Ectodermal cell (in vitro differentiated cells): ENCODE measurements around the gene SORCS2.

ENCODE experiments used
- H3K27ac ChIP-seq: 2 replicates; pipeline ENCODE4 v1.7.0; 2013; ENCODE audit warnings: mild to moderate bottlenecking, low read depth, low read length; ENCODE audit not compliant: insufficient read depth, poor library complexity, severe bottlenecking
- H3K27me3 ChIP-seq: 2 replicates; pipeline ENCODE4 v1.7.0; 2013; ENCODE audit warnings: mild to moderate bottlenecking, low read length; ENCODE audit not compliant: insufficient read depth, control insufficient read depth, poor library complexity, severe bottlenecking
- H3K36me3 ChIP-seq: one replicate; pipeline ENCODE4 v1.7.0; 2013; ENCODE audit warnings: low read length; ENCODE audit not compliant: control insufficient read depth, insufficient read depth
- H3K4me1 ChIP-seq: one replicate; pipeline ENCODE4 v1.7.0; 2013; ENCODE audit warnings: low read length; ENCODE audit not compliant: control insufficient read depth, insufficient read depth
- H3K4me3 ChIP-seq: 2 replicates; pipeline ENCODE4 v1.7.0; 2013; ENCODE audit warnings: low read depth, low read length, control low read depth; ENCODE audit not compliant: insufficient read depth
- H3K9me3 ChIP-seq: 2 replicates; pipeline ENCODE4 v1.7.0; 2013; ENCODE audit warnings: mild to moderate bottlenecking, low read length, moderate library complexity; ENCODE audit not compliant: control insufficient read depth
- WGBS, 2 experiments: methylation state at CpG; one replicate each; pipeline ENCODE4 v1.1.7; 2013; ENCODE audit warnings: missing lambda C conversion rate in 2 of 2; 5-methylcytosine and 5-hydroxymethylcytosine counted together

The SORCS2 gene

GRCh38 chr4:7704625-7705024 is 512.3 kb downstream of the SORCS2 start:
- Histone ChIP-seq H3K4me3 (no peak overlapping the region), H3K4me1 (peaks cover 23% of the 10 kb centered on the region), H3K36me3 (no peaks in the 10 kb centered on the region), H3K27me3 (no peaks in the 10 kb centered on the region), H3K27ac (no peak overlapping the region), H3K9me3 (no peaks in the 10 kb centered on the region)
- 85 to 88% methylated on average over 19 of the region's 19 CpGs for WGBS, 2 experiments

GRCh38 chr4:7705062-7705461 is 512.7 kb downstream of the SORCS2 start:
- Histone ChIP-seq H3K4me1 (peaks cover 27% of the 10 kb centered on the region), H3K27ac (no peak overlapping the region), H3K36me3 (no peaks in the 10 kb centered on the region), H3K9me3 (no peaks in the 10 kb centered on the region), H3K4me3 (no peak overlapping the region), H3K27me3 (no peaks in the 10 kb centered on the region)
- WGBS, 2 experiments = 82% methylated on average over 8 of the region's 8 CpGs

- Histone ChIP-seq H3K4me3 (no peak overlapping the region), H3K9me3 (no peaks in the 10 kb centered on the region), H3K36me3 (no peaks in the 10 kb centered on the region), H3K4me1 (peaks cover 29% of the 10 kb centered on the region), H3K27ac (no peak overlapping the region), H3K27me3 (no peaks in the 10 kb centered on the region)
- 77% methylated on average over 7 of the region's 7 CpGs for WGBS, 2 experiments
These were observed 513.3 kb downstream of the SORCS2 start for GRCh38 chr4:7705593-7705992.

- Histone ChIP-seq H3K27ac (no peak overlapping the region), H3K9me3 (no peaks in the 10 kb centered on the region), H3K27me3 (no peaks in the 10 kb centered on the region), H3K4me3 (no peak overlapping the region), H3K36me3 (no peaks in the 10 kb centered on the region), H3K4me1 (peaks cover 21% of the 10 kb centered on the region)
- WGBS, 2 experiments = 81 to 82% methylated on average over 17 of the region's 17 CpGs
These were observed 515.9 kb downstream of the SORCS2 start for GRCh38 chr4:7708238-7708637.

GRCh38 chr4:7708981-7709380 is 516.6 kb downstream of the SORCS2 start:
- H3K4me3 ChIP-seq = no peak overlapping the region
- WGBS, 2 experiments = 64 to 67% methylated on average over 15 of the region's 15 CpGs
- H3K9me3 ChIP-seq = no peaks in the 10 kb centered on the region
- H3K36me3 ChIP-seq = no peaks in the 10 kb centered on the region
- no peak overlapping the region for H3K27ac ChIP-seq
- no peaks in the 10 kb centered on the region for H3K27me3 ChIP-seq
- peaks cover 21% of the 10 kb centered on the region for H3K4me1 ChIP-seq

GRCh38 chr4:7709431-7709830 is 517.1 kb downstream of the SORCS2 start:
- H3K4me3 ChIP-seq = no peak overlapping the region
- no peaks in the 10 kb centered on the region for H3K27me3 ChIP-seq
- 68 to 71% methylated on average over 6 of the region's 6 CpGs for WGBS, 2 experiments
- no peaks in the 10 kb centered on the region for H3K9me3 ChIP-seq
- no peaks in the 10 kb centered on the region for H3K36me3 ChIP-seq
- H3K4me1 ChIP-seq = peaks cover 21% of the 10 kb centered on the region
- no peak overlapping the region for H3K27ac ChIP-seq

GRCh38 chr4:7710126-7710525 is 517.8 kb downstream of the SORCS2 start:
- WGBS, 2 experiments = 90 to 91% methylated on average over 11 of the region's 11 CpGs
- H3K9me3 ChIP-seq = no peaks in the 10 kb centered on the region
- peaks cover 21% of the 10 kb centered on the region for H3K4me1 ChIP-seq
- no peaks in the 10 kb centered on the region for H3K36me3 ChIP-seq
- no peaks in the 10 kb centered on the region for H3K27me3 ChIP-seq
- H3K27ac ChIP-seq = no peak overlapping the region
- no peak overlapping the region for H3K4me3 ChIP-seq

- H3K4me3 ChIP-seq = no peak overlapping the region
- no peak overlapping the region for H3K27ac ChIP-seq
- no peaks in the 10 kb centered on the region for H3K9me3 ChIP-seq
- 85 to 87% methylated on average over 21 of the region's 21 CpGs for WGBS, 2 experiments
- H3K27me3 ChIP-seq = no peaks in the 10 kb centered on the region
- H3K4me1 ChIP-seq = peaks cover 21% of the 10 kb centered on the region
- no peaks in the 10 kb centered on the region for H3K36me3 ChIP-seq
These were observed 518.4 kb downstream of the SORCS2 start for GRCh38 chr4:7710576-7711306.

GRCh38 chr4:7711307-7711963 is 519.1 kb downstream of the SORCS2 start:
- Histone ChIP-seq H3K4me1 (peaks cover 21% of the 10 kb centered on the region), H3K36me3 (no peaks in the 10 kb centered on the region), H3K4me3 (no peak overlapping the region), H3K27ac (no peak overlapping the region), H3K27me3 (no peaks in the 10 kb centered on the region), H3K9me3 (no peaks in the 10 kb centered on the region)
- 94 to 95% methylated on average over 10 of the region's 10 CpGs for WGBS, 2 experiments

GRCh38 chr4:7712021-7712671 is 519.8 kb downstream of the SORCS2 start:
- 91 to 95% methylated on average over 19 of the region's 19 CpGs for WGBS, 2 experiments
- no peaks in the 10 kb centered on the region for H3K36me3 ChIP-seq
- H3K27me3 ChIP-seq = no peaks in the 10 kb centered on the region
- no peaks in the 10 kb centered on the region for H3K9me3 ChIP-seq
- no peak overlapping the region for H3K4me3 ChIP-seq
- no peak overlapping the region for H3K27ac ChIP-seq
- H3K4me1 ChIP-seq = peaks cover 21% of the 10 kb centered on the region
